Breast epithelium (tissue), 3 donors: ENCODE results near the gene STING1.
"Not testable (repeated sequence)": the region's sequence is repeated elsewhere in the genome, so short reads cannot be mapped to it uniquely, and the experiment has no call there.

ENCODE experiments used
- POLR2A ChIP-seq: fragments of 450-650 bp; IDR thresholded peaks from one replicate; pipeline ENCODE4 v1.6.1; 2016; ENCODE audit warnings: antibody characterized with exemption, mild to moderate bottlenecking, moderate library complexity
- POLR2AphosphoS5 ChIP-seq, 3 donors: sonication (generic); formaldehyde crosslinking; IDR thresholded peaks; one replicate each; pipeline ENCODE4 v1.6.1; 2017; ENCODE audit warnings: antibody characterized with exemption in 3 of 3
- TF ChIP-seq, protein P1 (sequence below), 3 donors: fragments of 450-650 bp; IDR thresholded peaks; one replicate each; pipeline ENCODE4 v1.5.1; 2016 to 2017; ENCODE audit warnings: antibody characterized with exemption in 3 of 3, mild to moderate bottlenecking in 3 of 3, moderate library complexity in 3 of 3

DNA sequence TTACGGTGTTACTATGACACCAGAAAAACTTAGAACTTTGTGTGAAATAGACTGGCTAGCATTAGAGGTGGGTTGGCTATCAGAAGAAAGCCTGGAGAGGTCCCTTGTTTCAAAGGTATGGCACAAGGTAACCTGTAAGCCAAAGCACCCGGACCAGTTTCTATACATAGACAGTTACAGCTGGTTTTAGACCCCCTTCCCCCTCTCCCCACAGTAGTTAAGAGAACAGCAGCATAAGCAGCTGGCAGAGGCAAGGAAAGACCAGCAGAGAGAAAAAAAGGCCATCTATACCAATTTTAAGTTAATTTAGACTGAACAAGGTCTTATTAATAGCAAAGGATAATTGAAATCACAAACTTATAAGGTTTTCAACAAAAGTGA lies 44.5 kb upstream of the STING1 start:
- TF ChIP-seq, protein P1, sequence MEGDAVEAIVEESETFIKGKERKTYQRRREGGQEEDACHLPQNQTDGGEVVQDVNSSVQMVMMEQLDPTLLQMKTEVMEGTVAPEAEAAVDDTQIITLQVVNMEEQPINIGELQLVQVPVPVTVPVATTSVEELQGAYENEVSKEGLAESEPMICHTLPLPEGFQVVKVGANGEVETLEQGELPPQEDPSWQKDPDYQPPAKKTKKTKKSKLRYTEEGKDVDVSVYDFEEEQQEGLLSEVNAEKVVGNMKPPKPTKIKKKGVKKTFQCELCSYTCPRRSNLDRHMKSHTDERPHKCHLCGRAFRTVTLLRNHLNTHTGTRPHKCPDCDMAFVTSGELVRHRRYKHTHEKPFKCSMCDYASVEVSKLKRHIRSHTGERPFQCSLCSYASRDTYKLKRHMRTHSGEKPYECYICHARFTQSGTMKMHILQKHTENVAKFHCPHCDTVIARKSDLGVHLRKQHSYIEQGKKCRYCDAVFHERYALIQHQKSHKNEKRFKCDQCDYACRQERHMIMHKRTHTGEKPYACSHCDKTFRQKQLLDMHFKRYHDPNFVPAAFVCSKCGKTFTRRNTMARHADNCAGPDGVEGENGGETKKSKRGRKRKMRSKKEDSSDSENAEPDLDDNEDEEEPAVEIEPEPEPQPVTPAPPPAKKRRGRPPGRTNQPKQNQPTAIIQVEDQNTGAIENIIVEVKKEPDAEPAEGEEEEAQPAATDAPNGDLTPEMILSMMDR (IDR thresholded peaks at IDR 0.05), result not testable (repeated sequence)
- not testable (repeated sequence) for TF ChIP-seq POLR2AphosphoS5 (IDR thresholded peaks at IDR 0.05); POLR2A
